HepG2 (cell line): ENCODE measurements around the gene LHPP.

Experiments used
- CEBPG ChIP-seq: IDR thresholded peaks from 2 replicates; pipeline ENCODE4 v1.6.1; 2016
- PHF8 ChIP-seq: sonication (generic); formaldehyde crosslinking; IDR thresholded peaks from 2 replicates; pipeline ENCODE4 v1.5.0; 2020; ENCODE audit warnings: missing genetic modification reagents
- POLR2A ChIP-seq, 2 experiments: IDR thresholded peaks; 2 replicates each; pipeline ENCODE4 v1.6.1; 2011; ENCODE audit warnings: low read depth in 2 of 2, low read length in 2 of 2, mild to moderate bottlenecking in 1 of 2, moderate library complexity in 1 of 2; ENCODE audit not compliant: insufficient read depth in 1 of 2
- SIN3B ChIP-seq: fragments of 150-350 bp; IDR thresholded peaks from 2 replicates; pipeline ENCODE4 v1.6.1; 2014; ENCODE audit warnings: low read length
- STAG1 ChIP-seq: sonication (generic); formaldehyde crosslinking; IDR thresholded peaks from 2 replicates; pipeline ENCODE4 v1.4.0; 2020; ENCODE audit warnings: missing genetic modification reagents
- ZNF232 ChIP-seq: sonication (generic); formaldehyde crosslinking; IDR thresholded peaks from 2 replicates; pipeline ENCODE4 v1.4.0; 2020; ENCODE audit warnings: missing genetic modification reagents, borderline replicate concordance
- ZNF331 ChIP-seq: sonication (generic); formaldehyde crosslinking; IDR thresholded peaks from 2 replicates; pipeline ENCODE4 v1.4.0; 2020; ENCODE audit warnings: missing genetic modification reagents
- ZNF709 ChIP-seq: sonication (generic); formaldehyde crosslinking; IDR thresholded peaks from 2 replicates; pipeline ENCODE4 v1.5.0; 2020; ENCODE audit warnings: mild to moderate bottlenecking, missing genetic modification reagents
- TF ChIP-seq, protein P1 (sequence below): sonication (generic); formaldehyde crosslinking; IDR thresholded peaks from 2 replicates; pipeline ENCODE4 v1.4.0; 2020; ENCODE audit warnings: missing genetic modification reagents, mild to moderate bottlenecking, borderline replicate concordance
- TF ChIP-seq, protein P2 (sequence below): sonication (generic); formaldehyde crosslinking; IDR thresholded peaks from 2 replicates; pipeline ENCODE4 v1.5.0; 2020; ENCODE audit warnings: mild to moderate bottlenecking, missing genetic modification reagents, moderate library complexity
- TF ChIP-seq, protein P3 (sequence below), 2 experiments: sonication (generic) in 1 of 2; formaldehyde crosslinking in 1 of 2; IDR thresholded peaks; 2 replicates each; pipeline versions ENCODE4 v1.5.1 to v1.6.1; 2011 to 2020; ENCODE audit warnings: borderline replicate concordance in 1 of 2, low read depth in 1 of 2, low read length in 1 of 2, mild to moderate bottlenecking in 1 of 2, missing genetic modification reagents in 1 of 2, moderate library complexity in 1 of 2
- TF ChIP-seq, protein P4 (sequence below): IDR thresholded peaks from 2 replicates; pipeline ENCODE4 v1.4.0; 2020; ENCODE audit warnings: mild to moderate bottlenecking, missing genetic modification reagents

DNA sequence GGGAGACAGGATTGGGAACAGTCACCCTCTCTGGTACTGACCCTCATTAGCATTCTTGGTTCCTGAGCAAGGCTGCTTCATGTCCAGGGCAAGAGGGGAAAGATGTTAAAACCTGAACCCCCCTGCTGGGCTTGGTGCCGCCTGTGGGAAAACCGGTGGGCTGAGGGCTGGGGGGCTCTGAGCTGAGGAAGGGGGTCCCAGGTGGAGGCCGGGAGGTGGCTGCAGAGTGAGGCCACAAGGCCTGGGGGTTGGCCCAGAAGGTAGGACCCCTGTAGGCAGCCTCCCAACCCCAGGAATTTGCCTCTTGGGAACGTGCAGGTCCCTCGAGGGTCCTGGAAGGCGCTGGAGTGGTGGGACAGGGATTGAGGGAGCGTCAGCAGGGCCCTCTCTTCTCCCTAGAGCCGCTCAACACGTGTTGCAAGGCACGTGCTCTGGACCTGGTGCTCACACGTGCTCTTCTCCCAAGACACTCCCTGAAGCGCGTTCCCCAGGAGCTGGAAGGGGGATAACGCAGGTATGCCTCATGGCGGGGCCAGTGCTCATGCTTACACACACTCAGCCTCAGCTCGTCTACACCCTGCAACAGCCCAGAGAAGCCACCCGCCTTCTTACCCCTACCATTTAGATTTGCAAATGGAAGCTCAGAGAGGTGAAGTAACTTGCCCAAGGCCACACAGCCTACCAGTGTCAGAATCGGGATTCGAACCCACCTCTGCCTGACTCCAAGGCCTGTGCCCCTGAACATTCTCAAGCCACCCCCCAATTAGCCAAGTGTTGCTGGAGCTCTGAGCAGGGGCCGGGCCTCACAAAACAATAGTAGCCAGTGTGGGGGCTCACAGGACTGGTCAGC is 64.4 kb downstream of the LHPP start:
- TF ChIP-seq, protein P1, sequence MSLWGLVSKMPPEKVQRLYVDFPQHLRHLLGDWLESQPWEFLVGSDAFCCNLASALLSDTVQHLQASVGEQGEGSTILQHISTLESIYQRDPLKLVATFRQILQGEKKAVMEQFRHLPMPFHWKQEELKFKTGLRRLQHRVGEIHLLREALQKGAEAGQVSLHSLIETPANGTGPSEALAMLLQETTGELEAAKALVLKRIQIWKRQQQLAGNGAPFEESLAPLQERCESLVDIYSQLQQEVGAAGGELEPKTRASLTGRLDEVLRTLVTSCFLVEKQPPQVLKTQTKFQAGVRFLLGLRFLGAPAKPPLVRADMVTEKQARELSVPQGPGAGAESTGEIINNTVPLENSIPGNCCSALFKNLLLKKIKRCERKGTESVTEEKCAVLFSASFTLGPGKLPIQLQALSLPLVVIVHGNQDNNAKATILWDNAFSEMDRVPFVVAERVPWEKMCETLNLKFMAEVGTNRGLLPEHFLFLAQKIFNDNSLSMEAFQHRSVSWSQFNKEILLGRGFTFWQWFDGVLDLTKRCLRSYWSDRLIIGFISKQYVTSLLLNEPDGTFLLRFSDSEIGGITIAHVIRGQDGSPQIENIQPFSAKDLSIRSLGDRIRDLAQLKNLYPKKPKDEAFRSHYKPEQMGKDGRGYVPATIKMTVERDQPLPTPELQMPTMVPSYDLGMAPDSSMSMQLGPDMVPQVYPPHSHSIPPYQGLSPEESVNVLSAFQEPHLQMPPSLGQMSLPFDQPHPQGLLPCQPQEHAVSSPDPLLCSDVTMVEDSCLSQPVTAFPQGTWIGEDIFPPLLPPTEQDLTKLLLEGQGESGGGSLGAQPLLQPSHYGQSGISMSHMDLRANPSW (CRISPR knock-in tag), result no peak
- TF ChIP-seq, protein P2, sequence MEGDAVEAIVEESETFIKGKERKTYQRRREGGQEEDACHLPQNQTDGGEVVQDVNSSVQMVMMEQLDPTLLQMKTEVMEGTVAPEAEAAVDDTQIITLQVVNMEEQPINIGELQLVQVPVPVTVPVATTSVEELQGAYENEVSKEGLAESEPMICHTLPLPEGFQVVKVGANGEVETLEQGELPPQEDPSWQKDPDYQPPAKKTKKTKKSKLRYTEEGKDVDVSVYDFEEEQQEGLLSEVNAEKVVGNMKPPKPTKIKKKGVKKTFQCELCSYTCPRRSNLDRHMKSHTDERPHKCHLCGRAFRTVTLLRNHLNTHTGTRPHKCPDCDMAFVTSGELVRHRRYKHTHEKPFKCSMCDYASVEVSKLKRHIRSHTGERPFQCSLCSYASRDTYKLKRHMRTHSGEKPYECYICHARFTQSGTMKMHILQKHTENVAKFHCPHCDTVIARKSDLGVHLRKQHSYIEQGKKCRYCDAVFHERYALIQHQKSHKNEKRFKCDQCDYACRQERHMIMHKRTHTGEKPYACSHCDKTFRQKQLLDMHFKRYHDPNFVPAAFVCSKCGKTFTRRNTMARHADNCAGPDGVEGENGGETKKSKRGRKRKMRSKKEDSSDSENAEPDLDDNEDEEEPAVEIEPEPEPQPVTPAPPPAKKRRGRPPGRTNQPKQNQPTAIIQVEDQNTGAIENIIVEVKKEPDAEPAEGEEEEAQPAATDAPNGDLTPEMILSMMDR (CRISPR knock-in tag), result no peak
- TF ChIP-seq, protein P3, sequence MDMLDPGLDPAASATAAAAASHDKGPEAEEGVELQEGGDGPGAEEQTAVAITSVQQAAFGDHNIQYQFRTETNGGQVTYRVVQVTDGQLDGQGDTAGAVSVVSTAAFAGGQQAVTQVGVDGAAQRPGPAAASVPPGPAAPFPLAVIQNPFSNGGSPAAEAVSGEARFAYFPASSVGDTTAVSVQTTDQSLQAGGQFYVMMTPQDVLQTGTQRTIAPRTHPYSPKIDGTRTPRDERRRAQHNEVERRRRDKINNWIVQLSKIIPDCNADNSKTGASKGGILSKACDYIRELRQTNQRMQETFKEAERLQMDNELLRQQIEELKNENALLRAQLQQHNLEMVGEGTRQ (IDR thresholded peaks at IDR 0.05; ENCODE audit: low read depth, low read length), result no peak
- TF ChIP-seq, protein P3 (CRISPR knock-in tag; IDR thresholded peaks at IDR 0.05; ENCODE audit: borderline replicate concordance), result no peak
- no peak for TF ChIP-seq PHF8 (CRISPR knock-in tag)
- TF ChIP-seq ZNF709, result no peak
- TF ChIP-seq ZNF232 (CRISPR knock-in tag), result no peak
- TF ChIP-seq ZNF331, result no peak
- no peak for TF ChIP-seq POLR2A (IDR thresholded peaks at IDR 0.05; ENCODE audit: insufficient read depth in 1 of 2, low read depth in 2 of 2, low read length in 2 of 2)
- TF ChIP-seq CEBPG (CRISPR knock-in tag), result no peak
- TF ChIP-seq, protein P4, sequence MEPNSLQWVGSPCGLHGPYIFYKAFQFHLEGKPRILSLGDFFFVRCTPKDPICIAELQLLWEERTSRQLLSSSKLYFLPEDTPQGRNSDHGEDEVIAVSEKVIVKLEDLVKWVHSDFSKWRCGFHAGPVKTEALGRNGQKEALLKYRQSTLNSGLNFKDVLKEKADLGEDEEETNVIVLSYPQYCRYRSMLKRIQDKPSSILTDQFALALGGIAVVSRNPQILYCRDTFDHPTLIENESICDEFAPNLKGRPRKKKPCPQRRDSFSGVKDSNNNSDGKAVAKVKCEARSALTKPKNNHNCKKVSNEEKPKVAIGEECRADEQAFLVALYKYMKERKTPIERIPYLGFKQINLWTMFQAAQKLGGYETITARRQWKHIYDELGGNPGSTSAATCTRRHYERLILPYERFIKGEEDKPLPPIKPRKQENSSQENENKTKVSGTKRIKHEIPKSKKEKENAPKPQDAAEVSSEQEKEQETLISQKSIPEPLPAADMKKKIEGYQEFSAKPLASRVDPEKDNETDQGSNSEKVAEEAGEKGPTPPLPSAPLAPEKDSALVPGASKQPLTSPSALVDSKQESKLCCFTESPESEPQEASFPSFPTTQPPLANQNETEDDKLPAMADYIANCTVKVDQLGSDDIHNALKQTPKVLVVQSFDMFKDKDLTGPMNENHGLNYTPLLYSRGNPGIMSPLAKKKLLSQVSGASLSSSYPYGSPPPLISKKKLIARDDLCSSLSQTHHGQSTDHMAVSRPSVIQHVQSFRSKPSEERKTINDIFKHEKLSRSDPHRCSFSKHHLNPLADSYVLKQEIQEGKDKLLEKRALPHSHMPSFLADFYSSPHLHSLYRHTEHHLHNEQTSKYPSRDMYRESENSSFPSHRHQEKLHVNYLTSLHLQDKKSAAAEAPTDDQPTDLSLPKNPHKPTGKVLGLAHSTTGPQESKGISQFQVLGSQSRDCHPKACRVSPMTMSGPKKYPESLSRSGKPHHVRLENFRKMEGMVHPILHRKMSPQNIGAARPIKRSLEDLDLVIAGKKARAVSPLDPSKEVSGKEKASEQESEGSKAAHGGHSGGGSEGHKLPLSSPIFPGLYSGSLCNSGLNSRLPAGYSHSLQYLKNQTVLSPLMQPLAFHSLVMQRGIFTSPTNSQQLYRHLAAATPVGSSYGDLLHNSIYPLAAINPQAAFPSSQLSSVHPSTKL (CRISPR knock-in tag), result no peak
- no peak for TF ChIP-seq SIN3B
- no peak for TF ChIP-seq STAG1 (CRISPR knock-in tag)
